ENCODE data around the gene CASP7. TPM values are rescaled to one million over a fixed set of nuclear protein-coding genes. Genes with fewer than 3 reads are reported as not detected.
"Not testable (repeated sequence)": the region's sequence is repeated elsewhere in the genome, so short reads cannot be mapped to it uniquely, and the experiment has no call there.

CASP7 gene
- total and polyA plus RNA-seq, 4 experiments from 2014 or later: 16.4 to 23.1 (median 20.5) TPM

DNA sequence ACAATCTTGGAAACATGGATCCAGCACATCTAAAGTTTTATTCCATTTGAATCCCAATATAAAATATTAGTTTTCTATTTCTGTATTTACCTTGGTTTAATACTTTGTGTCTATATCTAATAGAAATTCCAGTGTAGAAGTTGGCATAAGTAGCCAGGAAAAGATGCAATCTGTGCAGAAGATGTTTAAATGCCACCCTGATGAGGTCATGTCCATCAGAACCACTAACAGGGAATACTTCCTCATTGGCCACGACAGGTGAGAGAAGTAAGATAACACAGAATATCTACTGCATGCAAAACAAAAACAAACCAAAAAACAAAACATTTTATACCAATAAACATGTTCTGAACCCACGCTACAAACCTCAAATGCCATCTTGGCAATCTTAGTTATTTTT is 87.5 kb downstream of the CASP7 start:
- Mint-ChIP-seq H3K27ac (no peak overlapping the region), H3K4me3 (no peak overlapping the region), H3K27me3 (peaks cover 14 to 33% of the 10 kb centered on the region in 2 donors), H3K4me1 (no peaks in the 10 kb centered on the region), H3K9me3 (peaks cover 0 to 12% (median 6%) of the 10 kb centered on the region in 8 donors), H3K36me3 (no peaks in the 10 kb centered on the region)
- CTCF ChIA-PET (ENCODE audit: partially characterized antibody): no interaction called here
- Histone ChIP-seq H3K4me1 (ENCODE audit: insufficient read depth, low read length) (no peaks in the 10 kb centered on the region), H3K4me3 (ENCODE audit: low read length in 2 of 2) (no peak overlapping the region), H3K27ac (ENCODE audit: low read depth, low read length) (no peak overlapping the region), H3K27me3 (ENCODE audit: insufficient read depth, low read length) (no peaks in the 10 kb centered on the region), H3K9me3 (ENCODE audit: control insufficient read depth in 1 of 2, low read length in 2 of 2) (no peaks in the 10 kb centered on the region), H3K36me3 (ENCODE audit: insufficient read depth, low read length) (no peaks in the 10 kb centered on the region)
- intact Hi-C loops (cut with micrococcal nuclease): no loop called here
- no peak for DNase-seq
- POLR2A ChIA-PET (ENCODE audit: partially characterized antibody): interaction anchor here (0.6 kb wide), 1 partner anchor 118 kb away, joined by 3 read pairs; no protein-coding TSS in a partner anchor

DNA sequence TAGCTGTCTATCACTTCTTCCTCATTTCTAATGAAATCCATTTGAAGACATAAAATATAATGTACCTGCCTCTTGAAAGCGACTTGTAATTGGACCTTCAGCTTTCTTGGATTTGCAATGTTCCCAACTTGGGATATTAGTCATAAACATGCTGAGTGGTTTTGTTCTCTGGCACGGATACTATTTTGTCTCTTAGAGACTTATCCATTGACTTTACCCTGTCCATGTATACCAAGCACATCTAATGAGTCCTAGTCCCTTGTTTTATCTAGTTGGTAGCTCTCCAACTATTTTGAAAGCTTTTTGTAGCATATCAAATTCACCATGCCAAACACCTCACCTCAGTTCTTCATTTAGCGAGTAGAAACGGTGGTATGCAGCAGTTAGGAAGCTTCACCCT is 90.6 kb downstream of the CASP7 start:
- CTCF ChIA-PET (ENCODE audit: partially characterized antibody): no interaction called here

DNA sequence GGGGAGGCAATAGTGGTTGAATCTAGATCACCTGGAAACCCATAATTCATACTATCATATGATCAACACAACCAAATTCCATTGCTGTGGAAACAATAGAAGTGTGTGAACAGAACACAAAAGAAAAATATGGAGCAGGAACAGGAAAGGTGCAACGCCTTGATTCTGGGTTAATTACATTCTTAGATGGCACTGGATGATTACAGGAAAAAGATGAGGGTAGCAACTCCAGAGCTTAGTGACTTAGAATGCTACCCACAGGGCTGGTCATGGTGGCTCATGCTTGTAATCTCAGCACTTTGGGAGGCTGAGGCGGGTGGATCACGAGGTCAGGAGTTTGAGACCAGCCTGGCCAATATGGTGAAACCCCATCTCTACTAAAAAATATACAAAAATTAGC is 91.4 kb downstream of the CASP7 start:
- intact Hi-C loops (cut with micrococcal nuclease): not testable (repeated sequence)

More for the DNA sequence above, 90.6 kb downstream of the CASP7 start:
- Histone ChIP-seq H3K4me1 (ENCODE audit: insufficient read depth, low read length) (no peaks in the 10 kb centered on the region), H3K27ac (ENCODE audit: low read depth, low read length) (no peak overlapping the region), H3K27me3 (ENCODE audit: insufficient read depth, low read length) (no peaks in the 10 kb centered on the region), H3K4me3 (ENCODE audit: low read length in 2 of 2) (no peak overlapping the region), H3K9me3 (ENCODE audit: control insufficient read depth in 1 of 2, low read length in 2 of 2) (no peaks in the 10 kb centered on the region), H3K36me3 (ENCODE audit: insufficient read depth, low read length) (no peaks in the 10 kb centered on the region)
- H3K9me3 Mint-ChIP-seq: peaks cover 0 to 2% (median 0%) of the 10 kb centered on the region in 8 donors
- H3K4me3 Mint-ChIP-seq: no peak overlapping the region
- H3K27ac Mint-ChIP-seq: no peak overlapping the region
- POLR2A ChIA-PET (ENCODE audit: partially characterized antibody): no interaction called here
- no peak for DNase-seq
- H3K27me3 Mint-ChIP-seq: peaks cover 12 to 28% of the 10 kb centered on the region in 2 donors
- no peaks in the 10 kb centered on the region for H3K4me1 Mint-ChIP-seq
- intact Hi-C loops (cut with micrococcal nuclease): no loop called here
- H3K36me3 Mint-ChIP-seq: no peaks in the 10 kb centered on the region

DNA sequence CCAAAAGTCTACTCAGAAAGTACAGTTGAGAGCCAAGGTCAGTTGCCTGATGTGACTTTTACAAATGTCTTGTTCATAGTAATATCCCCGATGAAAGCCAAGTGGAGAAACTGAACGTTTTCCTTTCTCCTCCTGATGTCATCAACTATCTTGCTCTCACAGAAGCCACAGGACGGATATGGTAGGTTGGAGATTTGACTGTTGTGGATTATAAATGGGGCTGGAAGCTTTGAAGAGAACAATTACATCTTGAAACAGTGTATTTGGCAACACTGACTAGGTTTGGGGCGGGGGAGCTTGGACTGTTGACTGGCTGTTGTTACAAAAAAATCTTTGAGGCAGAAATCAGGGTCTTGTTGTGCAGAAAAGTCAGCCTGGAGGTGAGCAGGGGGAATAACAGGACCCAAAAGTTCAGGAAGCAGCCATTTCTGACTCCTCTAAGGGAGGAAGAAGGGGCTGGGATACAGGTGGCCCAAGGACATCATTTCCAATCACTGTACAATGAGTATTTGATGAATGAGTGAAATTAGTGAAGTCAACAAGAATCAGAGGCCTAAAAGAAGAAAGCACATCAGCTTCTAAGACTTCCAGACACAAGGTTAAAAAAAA is 96.1 kb downstream of the CASP7 start:
- CTCF ChIA-PET (ENCODE audit: partially characterized antibody): no interaction called here
- no peaks in the 10 kb centered on the region for H3K27me3 ChIP-seq (ENCODE audit: insufficient read depth, low read length)
- peak overlapping the region in 1 of 7 donors; percentile 56 for H3K27ac Mint-ChIP-seq
- no peaks in the 10 kb centered on the region for H3K36me3 ChIP-seq (ENCODE audit: insufficient read depth, low read length)
- H3K9me3 Mint-ChIP-seq: peaks cover 0 to 2% (median 0%) of the 10 kb centered on the region in 8 donors
- peaks cover 4 to 12% of the 10 kb centered on the region in 2 donors for H3K27me3 Mint-ChIP-seq
- H3K9me3 ChIP-seq (ENCODE audit: control insufficient read depth in 1 of 2, low read length in 2 of 2): no peaks in the 10 kb centered on the region
- intact Hi-C loops (cut with micrococcal nuclease): no loop called here
- POLR2A ChIA-PET (ENCODE audit: partially characterized antibody): no interaction called here
- H3K4me3 Mint-ChIP-seq: no peak overlapping the region
- no peak overlapping the region for H3K4me3 ChIP-seq (ENCODE audit: low read length in 2 of 2)
- H3K36me3 Mint-ChIP-seq: no peaks in the 10 kb centered on the region
- H3K27ac ChIP-seq (ENCODE audit: low read depth, low read length): no peak overlapping the region
- DNase-seq: no peak
- H3K4me1 ChIP-seq (ENCODE audit: insufficient read depth, low read length): no peaks in the 10 kb centered on the region
- no peaks in the 10 kb centered on the region for H3K4me1 Mint-ChIP-seq

More for the DNA sequence above, 91.4 kb downstream of the CASP7 start:
- CTCF ChIA-PET (ENCODE audit: partially characterized antibody); H3K9me3 Mint-ChIP-seq; H3K27ac ChIP-seq (ENCODE audit: low read depth, low read length); H3K27me3 ChIP-seq (ENCODE audit: insufficient read depth, low read length); H3K4me3 ChIP-seq (ENCODE audit: low read length in 2 of 2); H3K27ac Mint-ChIP-seq; DNase-seq; H3K4me1 Mint-ChIP-seq; H3K4me3 Mint-ChIP-seq; H3K9me3 ChIP-seq (ENCODE audit: control insufficient read depth in 1 of 2, low read length in 2 of 2); H3K36me3 ChIP-seq (ENCODE audit: insufficient read depth, low read length); H3K36me3 Mint-ChIP-seq; H3K4me1 ChIP-seq (ENCODE audit: insufficient read depth, low read length); POLR2A ChIA-PET (ENCODE audit: partially characterized antibody): not testable (repeated sequence)
- peaks cover 12 to 25% of the 10 kb centered on the region in 2 donors for H3K27me3 Mint-ChIP-seq

DNA sequence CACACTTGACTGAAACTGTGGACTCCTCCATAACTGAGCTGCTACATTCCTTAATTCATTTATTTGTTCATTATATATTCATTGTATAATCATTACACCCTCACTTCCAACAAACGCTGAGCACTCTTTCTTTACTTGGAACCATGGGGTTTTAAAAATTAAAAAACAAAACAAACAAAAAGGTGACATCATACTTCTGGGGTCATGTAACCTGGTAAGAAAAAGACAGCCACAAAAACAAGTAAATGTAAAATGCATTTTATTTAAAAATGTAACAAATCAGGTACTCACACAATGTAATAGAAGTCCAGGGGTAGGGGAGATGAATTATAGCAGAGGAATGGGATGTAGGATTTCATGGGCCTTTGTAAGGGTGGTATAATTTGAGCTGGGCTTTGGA is 96.8 kb downstream of the CASP7 start:
- H3K27me3 Mint-ChIP-seq: peaks cover 4 to 9% of the 10 kb centered on the region in 2 donors
- POLR2A ChIA-PET (ENCODE audit: partially characterized antibody): no interaction called here
- H3K36me3 Mint-ChIP-seq: no peaks in the 10 kb centered on the region
- Histone ChIP-seq H3K9me3 (ENCODE audit: control insufficient read depth in 1 of 2, low read length in 2 of 2) (no peaks in the 10 kb centered on the region), H3K4me3 (ENCODE audit: low read length in 2 of 2) (no peak overlapping the region), H3K4me1 (ENCODE audit: insufficient read depth, low read length) (no peaks in the 10 kb centered on the region), H3K36me3 (ENCODE audit: insufficient read depth, low read length) (no peaks in the 10 kb centered on the region), H3K27ac (ENCODE audit: low read depth, low read length) (no peak overlapping the region), H3K27me3 (ENCODE audit: insufficient read depth, low read length) (no peaks in the 10 kb centered on the region)
- no peak overlapping the region for H3K4me3 Mint-ChIP-seq
- no peak for DNase-seq
- CTCF ChIA-PET (ENCODE audit: partially characterized antibody): no interaction called here
- peaks cover 0 to 2% (median 0%) of the 10 kb centered on the region in 8 donors for H3K9me3 Mint-ChIP-seq
- no peaks in the 10 kb centered on the region for H3K4me1 Mint-ChIP-seq
- H3K27ac Mint-ChIP-seq: no peak overlapping the region
- intact Hi-C loops (cut with micrococcal nuclease): no loop called here

Small RNA genes lying within 50 kb of the gene (microRNA-seq; reads per million reads assigned to microRNA genes)
- gene MIR4483 (ENCODE audit: borderline microRNAs expressed, borderline number of aligned reads, borderline replicate concordance): not detected

Other genes with a start within 250 kb of the CASP7 start
- gene HABP2, start 126.9 kb upstream of the CASP7 start, total RNA-seq: not detected
- gene HABP2, start 126.9 kb upstream of the CASP7 start, polyA plus RNA-seq: not detected
- not detected for gene NRAP, start 15.9 kb upstream of the CASP7 start, total RNA-seq
- gene NRAP, start 15.9 kb upstream of the CASP7 start, polyA plus RNA-seq: not detected
- gene PLEKHS1, start 71.8 kb downstream of the CASP7 start, total RNA-seq: under 1 TPM in 1 of 2 experiments, not detected in 1; 0.12 TPM
- not detected for gene PLEKHS1, start 71.8 kb downstream of the CASP7 start, polyA plus RNA-seq
- gene DCLRE1A, start 174.2 kb downstream of the CASP7 start, total RNA-seq: 1 to 10 TPM; 4.5 to 4.7 TPM
- gene DCLRE1A, start 174.2 kb downstream of the CASP7 start, polyA plus RNA-seq: 1 to 10 TPM; 3.3 to 5.3 TPM
- 10 to 100 TPM; 22.1 to 24.1 TPM for gene NHLRC2, start 174.7 kb downstream of the CASP7 start, total RNA-seq
- gene NHLRC2, start 174.7 kb downstream of the CASP7 start, polyA plus RNA-seq: 10 to 100 TPM in 1 of 2 donors, 1 to 10 TPM in 1; 4.2 to 11.9 TPM

Measured in CD4-positive, alpha-beta memory T cell (primary cell).